Adrenal gland (tissue), 5 donors: Measurements from ENCODE around the gene MICOS13.

Source experiments
- CTCF ChIP-seq, 6 experiments: fragments of 450-650 bp in 4 of 6; fragments of 200-600 bp in 2 of 6; sonication (generic) in 1 of 6; IDR thresholded peaks; 1 replicate in 5 of 6; 2 replicates in 1 of 6; pipeline versions ENCODE4 v1.5.1 to v1.8.0; 2016 to 2021; ENCODE audit warnings: antibody characterized with exemption in 6 of 6, mild to moderate bottlenecking in 2 of 6, moderate library complexity in 1 of 6
- POLR2A ChIP-seq, 2 donors: fragments of 450-650 bp; IDR thresholded peaks; one replicate each; pipeline ENCODE4 v1.6.1; 2017; ENCODE audit warnings: antibody characterized with exemption in 2 of 2, mild to moderate bottlenecking in 2 of 2, moderate library complexity in 1 of 2
- donor health status: DM: no; HTN: no; CAD: no.

GRCh38 chr19:5683177-5683886 lies 3.0 kb upstream of the MICOS13 start:
- no peak for TF ChIP-seq CTCF (IDR thresholded peaks at IDR 0.05)
- TF ChIP-seq POLR2A (IDR thresholded peaks at IDR 0.05) = no peak
